Neural progenitor cell (in vitro differentiated cells): ENCODE measurements around the gene TTYH2. TPM values are rescaled to one million over a fixed set of nuclear protein-coding genes. Genes with fewer than 3 reads are reported as not detected.

ENCODE experiments used
- DNase-seq: peaks from one replicate; pipeline ENCODE4 v3.0.0-alpha.2; 2016; ENCODE audit warnings: low spot score
- H2AFZ ChIP-seq: fragments of 200-600 bp; sonication (generic); replicated peaks from 2 replicates; pipeline ENCODE4 v1.6.1; 2016; ENCODE audit warnings: antibody characterized with exemption
- H3F3A ChIP-seq: fragments of 200-600 bp; sonication (generic); 2 replicates; pipeline ENCODE4 v1.6.1; 2016; ENCODE audit warnings: antibody characterized with exemption, low read depth
- H3K27ac ChIP-seq: fragments of 200-600 bp; sonication (generic); 2 replicates; pipeline ENCODE4 v1.5.1; 2016; ENCODE audit warnings: mild to moderate bottlenecking
- H3K27me3 ChIP-seq: fragments of 200-600 bp; sonication (generic); 2 replicates; pipeline ENCODE4 v1.6.1; 2016; ENCODE audit warnings: mild to moderate bottlenecking, moderate library complexity
- H3K36me3 ChIP-seq: fragments of 200-600 bp; sonication (generic); 2 replicates; pipeline ENCODE4 v1.5.1; 2016
- H3K4me1 ChIP-seq: fragments of 200-600 bp; sonication (generic); 2 replicates; pipeline ENCODE4 v1.6.1; 2016; ENCODE audit warnings: mixed run types
- H3K4me2 ChIP-seq: fragments of 200-600 bp; sonication (generic); 2 replicates; pipeline ENCODE4 v1.6.1; 2016
- H3K4me3 ChIP-seq: fragments of 200-600 bp; sonication (generic); 2 replicates; pipeline ENCODE4 v1.5.1; 2016
- H3K79me2 ChIP-seq: fragments of 200-600 bp; sonication (generic); 2 replicates; pipeline ENCODE4 v1.6.1; 2016; ENCODE audit warnings: low read depth
- H3K9ac ChIP-seq: fragments of 200-600 bp; sonication (generic); 2 replicates; pipeline ENCODE4 v1.6.1; 2016
- H3K9me3 ChIP-seq: fragments of 200-600 bp; sonication (generic); 2 replicates; pipeline ENCODE4 v1.5.1; 2016; ENCODE audit warnings: low read depth
- H4K20me1 ChIP-seq: fragments of 200-600 bp; sonication (generic); 2 replicates; pipeline ENCODE4 v1.6.1; 2016; ENCODE audit warnings: low read depth
- H3K27ac Mint-ChIP-seq: 3 replicates; pipeline ENCODE4 v1.8.0; 2021; ENCODE audit warnings: mixed read lengths
- H3K27me3 Mint-ChIP-seq: 2 replicates; pipeline ENCODE4 v1.8.0; 2022; ENCODE audit warnings: low read depth, mild to moderate bottlenecking, inconsistent platforms, moderate library complexity, mixed read lengths; ENCODE audit not compliant: insufficient read depth
- H3K36me3 Mint-ChIP-seq: 3 replicates; pipeline ENCODE4 v1.8.0; 2021; ENCODE audit warnings: mixed read lengths
- H3K4me1 Mint-ChIP-seq: 3 replicates; pipeline ENCODE4 v1.8.0; 2021; ENCODE audit warnings: mixed read lengths
- H3K4me3 Mint-ChIP-seq: 3 replicates; pipeline ENCODE4 v1.8.0; 2021; ENCODE audit warnings: mild to moderate bottlenecking, moderate library complexity, mixed read lengths
- H3K9me3 Mint-ChIP-seq: 3 replicates; pipeline ENCODE4 v1.8.0; 2020; ENCODE audit warnings: mixed read lengths
- CTCF ChIP-seq: fragments of 200-600 bp; sonication (generic); IDR thresholded peaks from 2 replicates; pipeline ENCODE4 v1.5.1; 2017; ENCODE audit warnings: antibody characterized with exemption, mild to moderate bottlenecking
- EZH2 ChIP-seq: fragments of 200-600 bp; sonication (generic); IDR thresholded peaks from 2 replicates; pipeline ENCODE4 v1.6.1; 2017; ENCODE audit warnings: antibody characterized with exemption, mild to moderate bottlenecking, moderate library complexity
- EZH2phosphoT487 ChIP-seq: fragments of 200-600 bp; sonication (generic); IDR thresholded peaks from 2 replicates; pipeline ENCODE4 v1.6.1; 2017; ENCODE audit warnings: antibody characterized with exemption
- total RNA-seq: library from RNA; depleted of rRNA; stranded (reverse); fragments of >200 nt; gene quantifications from 2 replicates; pipeline ENCODE4 v1.2.3, GENCODE V29; 2015; ENCODE audit warnings: low replicate concordance

The TTYH2 gene
- total RNA-seq, 1 donor from 2014 or later: 5.8 TPM

- Mint-ChIP-seq H3K27ac (peak overlapping the region; percentile 53), H3K36me3 (peaks cover 1% of the 10 kb centered on the region), H3K4me1 (peaks cover 10% of the 10 kb centered on the region), H3K9me3 (no peaks in the 10 kb centered on the region), H3K4me3 (peak overlapping the region; percentile 50), H3K27me3 (peaks cover 11% of the 10 kb centered on the region)
- Histone ChIP-seq H4K20me1 (no peaks in the 10 kb centered on the region), H3K4me1 (no peaks in the 10 kb centered on the region), H3K4me2 (no peak overlapping the region), H3K36me3 (no peaks in the 10 kb centered on the region), H3K9me3 (no peaks in the 10 kb centered on the region), H3K27me3 (no peaks in the 10 kb centered on the region), H3K27ac (no peak overlapping the region), H3K4me3 (no peak overlapping the region), H3K79me2 (no peaks in the 10 kb centered on the region), H3F3A (no peaks in the 10 kb centered on the region), H2AFZ (no peak overlapping the region), H3K9ac (no peak overlapping the region)
- TF ChIP-seq EZH2phosphoT487: no peak
- TF ChIP-seq EZH2: no peak
- TF ChIP-seq CTCF: no peak
- DNase-seq: no peak
Observed at GRCh38 chr17:74224959-74225725, 11.8 kb downstream of the TTYH2 start.

GRCh38 chr17:74226252-74226651 is 12.9 kb downstream of the TTYH2 start:
- Mint-ChIP-seq H3K27me3 (peaks cover 11% of the 10 kb centered on the region), H3K4me1 (peaks cover 10% of the 10 kb centered on the region), H3K36me3 (peaks cover 1% of the 10 kb centered on the region), H3K27ac (no peak overlapping the region), H3K9me3 (no peaks in the 10 kb centered on the region), H3K4me3 (no peak overlapping the region)
- H3K4me2 ChIP-seq: no peak overlapping the region
- DNase-seq: no peak
- H3K36me3 ChIP-seq: no peaks in the 10 kb centered on the region
- H3F3A ChIP-seq: no peaks in the 10 kb centered on the region
- H3K4me1 ChIP-seq: no peaks in the 10 kb centered on the region
- no peaks in the 10 kb centered on the region for H3K79me2 ChIP-seq
- H2AFZ ChIP-seq: no peak overlapping the region
- no peaks in the 10 kb centered on the region for H3K27me3 ChIP-seq
- no peak for TF ChIP-seq CTCF
- no peak for TF ChIP-seq EZH2
- no peak overlapping the region for H3K27ac ChIP-seq
- H3K9ac ChIP-seq: no peak overlapping the region
- H3K4me3 ChIP-seq: no peak overlapping the region
- H4K20me1 ChIP-seq: no peaks in the 10 kb centered on the region
- no peaks in the 10 kb centered on the region for H3K9me3 ChIP-seq

- H3K4me2 ChIP-seq: no peak overlapping the region
- H3K27me3 Mint-ChIP-seq: peaks cover 12% of the 10 kb centered on the region
- H3K9me3 ChIP-seq: no peaks in the 10 kb centered on the region
- H3K36me3 Mint-ChIP-seq: peaks cover 1% of the 10 kb centered on the region
- no peak overlapping the region for H3K27ac Mint-ChIP-seq
- no peak for DNase-seq
- TF ChIP-seq EZH2phosphoT487 (no peak), EZH2 (no peak), CTCF (no peak)
- no peaks in the 10 kb centered on the region for H3K27me3 ChIP-seq
- peaks cover 10% of the 10 kb centered on the region for H3K4me1 ChIP-seq
- no peak overlapping the region for H3K9ac ChIP-seq
- no peaks in the 10 kb centered on the region for H3K36me3 ChIP-seq
- no peak overlapping the region for H2AFZ ChIP-seq
- H3K9me3 Mint-ChIP-seq: no peaks in the 10 kb centered on the region
- H4K20me1 ChIP-seq: no peaks in the 10 kb centered on the region
- H3K4me1 Mint-ChIP-seq: peaks cover 16% of the 10 kb centered on the region
- H3K4me3 ChIP-seq: no peak overlapping the region
- no peak overlapping the region for H3K4me3 Mint-ChIP-seq
- H3F3A ChIP-seq: no peaks in the 10 kb centered on the region
- no peak overlapping the region for H3K27ac ChIP-seq
- no peaks in the 10 kb centered on the region for H3K79me2 ChIP-seq
Observed at GRCh38 chr17:74227271-74228080, 14.1 kb downstream of the TTYH2 start.
